ENCODE results near the gene CRB2.
"Not testable (repeated sequence)": the region's sequence is repeated elsewhere in the genome, so short reads cannot be mapped to it uniquely, and the experiment has no call there.

CRB2 gene

GRCh38 chr9:123389070-123389469, 33.1 kb downstream of the CRB2 start:
- H3K27me3 ChIP-seq (ENCODE audit: control insufficient read depth, insufficient read depth, low read length) = no peaks in the 10 kb centered on the region

DNA sequence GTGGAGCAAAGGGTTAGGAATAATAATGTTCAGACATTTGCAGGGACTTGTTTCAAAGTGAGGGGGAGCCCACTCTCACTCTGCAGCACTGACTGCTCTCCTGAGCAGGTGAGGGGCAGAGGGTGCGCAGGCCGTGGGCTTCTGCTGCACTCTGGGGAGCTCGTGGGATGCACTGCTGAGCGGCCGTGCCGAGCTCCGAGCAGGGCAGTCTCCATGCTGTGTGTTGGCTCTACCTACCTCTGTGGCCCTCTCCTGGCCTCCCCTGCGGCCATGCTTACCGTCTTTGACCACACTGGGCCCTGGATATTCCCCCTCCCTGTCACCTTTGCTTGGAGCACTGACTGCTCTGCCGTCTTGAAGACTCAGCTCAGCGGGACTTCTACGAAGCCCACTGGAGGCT, 33.7 kb downstream of the CRB2 start:
- Histone ChIP-seq H3K36me3 (ENCODE audit: control insufficient read depth, insufficient read depth, low read length) (no peaks in the 10 kb centered on the region), H3K4me3 (ENCODE audit: low read length) (no peak overlapping the region), H3K27me3 (ENCODE audit: control insufficient read depth, insufficient read depth, low read length) (no peaks in the 10 kb centered on the region), H3K9ac (ENCODE audit: low read length) (no peak overlapping the region), H3K27ac (ENCODE audit: low read depth, low read length) (no peak overlapping the region), H3K4me1 (ENCODE audit: control insufficient read depth, insufficient read depth, low read length) (no peaks in the 10 kb centered on the region)

More at GRCh38 chr9:123389070-123389469, 33.1 kb downstream of the CRB2 start:
- Histone ChIP-seq H3K9ac (ENCODE audit: low read length) (no peak overlapping the region), H3K27ac (ENCODE audit: low read depth, low read length) (no peak overlapping the region), H3K4me3 (ENCODE audit: low read length) (no peak overlapping the region), H3K36me3 (ENCODE audit: control insufficient read depth, insufficient read depth, low read length) (no peaks in the 10 kb centered on the region), H3K4me1 (ENCODE audit: control insufficient read depth, insufficient read depth, low read length) (no peaks in the 10 kb centered on the region)

DNA sequence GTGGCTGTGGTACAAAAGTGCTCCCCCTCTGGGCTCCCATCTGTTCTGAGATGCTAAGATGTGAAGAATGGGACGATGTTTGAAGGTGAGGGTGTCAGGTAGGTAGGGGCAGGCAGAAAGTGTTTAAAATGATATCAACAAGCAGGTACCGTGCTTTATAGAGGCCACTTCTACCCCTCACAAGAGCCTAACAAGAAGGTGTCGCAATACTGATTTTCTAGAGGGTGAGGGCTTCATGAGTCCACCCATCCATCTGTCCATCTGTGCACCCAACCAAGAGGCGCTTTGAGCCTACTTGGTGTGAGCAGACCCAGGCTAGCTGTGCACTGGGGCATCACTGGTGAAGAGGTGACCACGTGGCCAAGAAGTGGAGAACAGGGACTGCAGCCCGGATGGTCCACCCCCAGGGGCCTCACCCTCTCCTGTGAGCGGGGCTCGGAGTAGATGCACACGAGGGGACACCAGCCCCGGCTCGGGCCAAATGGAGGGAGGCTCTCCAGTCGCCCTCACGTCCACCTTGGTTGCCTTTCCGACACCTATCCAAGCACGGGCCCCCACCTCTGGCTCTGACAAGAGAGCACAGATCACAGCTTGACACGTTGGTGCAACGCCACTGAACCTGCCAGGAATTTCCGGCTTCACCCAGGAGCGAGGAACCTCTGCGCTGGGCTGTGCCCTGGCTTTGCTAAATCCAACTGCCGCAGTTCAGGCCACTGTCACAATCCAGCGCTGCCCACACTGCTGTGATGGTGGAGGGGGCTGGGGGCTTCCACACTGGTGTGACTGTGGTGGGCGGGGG, 34.5 kb downstream of the CRB2 start:
- Histone ChIP-seq H3K27ac (ENCODE audit: low read depth, low read length) (no peak overlapping the region), H3K9ac (ENCODE audit: low read length) (no peak overlapping the region), H3K27me3 (ENCODE audit: control insufficient read depth, insufficient read depth, low read length) (no peaks in the 10 kb centered on the region), H3K36me3 (ENCODE audit: control insufficient read depth, insufficient read depth, low read length) (no peaks in the 10 kb centered on the region), H3K4me1 (ENCODE audit: control insufficient read depth, insufficient read depth, low read length) (no peaks in the 10 kb centered on the region), H3K4me3 (ENCODE audit: low read length) (no peak overlapping the region)

DNA sequence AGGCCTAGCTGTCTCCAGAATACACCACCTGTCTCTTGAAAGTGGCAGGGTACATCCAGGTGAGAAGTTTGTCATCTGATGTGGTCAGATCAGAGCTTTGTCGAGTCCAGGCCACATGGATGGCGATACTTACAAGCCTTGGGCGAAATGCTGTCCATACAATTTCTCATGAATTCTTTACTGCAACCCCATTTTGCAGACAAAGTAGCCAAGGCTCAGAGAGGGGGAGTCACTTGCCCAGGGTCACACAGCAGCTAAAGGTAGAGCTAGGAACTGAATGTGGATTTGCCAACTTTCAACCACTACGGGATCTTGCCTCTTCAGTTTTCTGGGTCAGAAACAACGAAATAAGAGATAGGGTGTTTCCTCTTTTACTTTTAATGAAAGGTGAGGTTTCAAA, 35.2 kb downstream of the CRB2 start:
- Histone ChIP-seq H3K4me1 (ENCODE audit: control insufficient read depth, insufficient read depth, low read length) (no peaks in the 10 kb centered on the region), H3K36me3 (ENCODE audit: control insufficient read depth, insufficient read depth, low read length) (no peaks in the 10 kb centered on the region), H3K4me3 (ENCODE audit: low read length) (no peak overlapping the region), H3K27ac (ENCODE audit: low read depth, low read length) (no peak overlapping the region), H3K27me3 (ENCODE audit: control insufficient read depth, insufficient read depth, low read length) (no peaks in the 10 kb centered on the region), H3K9ac (ENCODE audit: low read length) (no peak overlapping the region)

GRCh38 chr9:123391946-123392345, 35.9 kb downstream of the CRB2 start:
- H3K4me3 ChIP-seq (ENCODE audit: low read length) = no peak overlapping the region
- no peaks in the 10 kb centered on the region for H3K27me3 ChIP-seq (ENCODE audit: control insufficient read depth, insufficient read depth, low read length)
- H3K9ac ChIP-seq (ENCODE audit: low read length) = no peak overlapping the region
- no peak overlapping the region for H3K27ac ChIP-seq (ENCODE audit: low read depth, low read length)
- H3K4me1 ChIP-seq (ENCODE audit: control insufficient read depth, insufficient read depth, low read length) = no peaks in the 10 kb centered on the region
- H3K36me3 ChIP-seq (ENCODE audit: control insufficient read depth, insufficient read depth, low read length) = no peaks in the 10 kb centered on the region

- Histone ChIP-seq H3K4me1 (ENCODE audit: control insufficient read depth, insufficient read depth, low read length) (no peaks in the 10 kb centered on the region), H3K36me3 (ENCODE audit: control insufficient read depth, insufficient read depth, low read length) (no peaks in the 10 kb centered on the region), H3K27ac (ENCODE audit: low read depth, low read length) (no peak overlapping the region), H3K4me3 (ENCODE audit: low read length) (no peak overlapping the region), H3K9ac (ENCODE audit: low read length) (no peak overlapping the region), H3K27me3 (ENCODE audit: control insufficient read depth, insufficient read depth, low read length) (no peaks in the 10 kb centered on the region)
Measured at GRCh38 chr9:123392802-123393201, 36.8 kb downstream of the CRB2 start.

DNA sequence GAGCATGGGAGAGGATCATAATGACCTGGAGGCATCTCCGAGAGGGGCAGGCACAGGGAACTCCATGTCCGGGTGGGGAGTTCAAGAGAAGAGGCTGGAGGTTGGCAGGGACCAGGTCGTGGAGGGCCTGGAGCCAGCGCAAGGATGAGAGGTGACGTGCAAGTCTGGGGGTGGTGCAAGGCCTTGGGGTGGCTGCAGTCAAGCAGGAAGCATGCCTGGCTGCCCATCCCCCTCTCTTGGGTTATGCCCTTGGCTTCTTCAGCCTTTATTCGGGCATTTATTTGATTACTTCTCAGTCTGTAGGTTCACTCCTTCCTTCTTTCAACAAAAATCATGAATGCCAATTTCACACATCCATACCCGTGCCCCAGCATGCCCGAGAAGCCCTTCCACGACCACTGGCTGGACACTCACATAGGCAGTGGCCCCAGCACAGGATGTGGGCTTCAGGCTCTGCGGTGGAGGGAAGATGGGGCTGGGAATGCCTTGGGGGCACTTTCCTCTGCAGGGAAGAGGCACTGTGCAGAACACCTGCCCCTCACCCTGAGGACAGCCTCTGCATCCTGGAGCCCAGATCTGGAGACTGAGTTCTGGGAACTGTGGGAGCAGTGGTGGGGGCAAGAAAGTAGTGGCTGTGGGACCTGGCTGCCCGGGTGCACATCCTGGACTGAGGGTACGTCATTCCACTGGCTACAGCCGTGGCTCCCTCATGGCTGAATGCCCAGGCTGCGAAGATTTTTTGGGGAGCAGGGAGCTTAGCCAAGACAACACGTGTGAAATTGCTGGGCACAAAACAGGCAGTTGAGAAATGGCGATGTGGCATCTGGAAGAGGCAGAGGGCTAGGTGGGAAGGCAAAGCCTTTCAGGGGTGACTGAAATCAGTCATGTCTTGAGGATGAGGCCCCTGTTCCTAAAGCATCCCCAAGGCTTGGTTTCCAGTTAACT, 38.6 kb downstream of the CRB2 start:
- H3K4me3 ChIP-seq (ENCODE audit: low read length) = no peak overlapping the region
- H3K9ac ChIP-seq (ENCODE audit: low read length) = no peak overlapping the region
- no peaks in the 10 kb centered on the region for H3K36me3 ChIP-seq (ENCODE audit: control insufficient read depth, insufficient read depth, low read length)
- H3K27me3 ChIP-seq (ENCODE audit: control insufficient read depth, insufficient read depth, low read length) = no peaks in the 10 kb centered on the region
- H3K4me1 ChIP-seq (ENCODE audit: control insufficient read depth, insufficient read depth, low read length) = no peaks in the 10 kb centered on the region
- H3K27ac ChIP-seq (ENCODE audit: low read depth, low read length) = no peak overlapping the region

GRCh38 chr9:123395276-123395688, 39.3 kb downstream of the CRB2 start:
- Histone ChIP-seq H3K27me3 (ENCODE audit: control insufficient read depth, insufficient read depth, low read length) (no peaks in the 10 kb centered on the region), H3K9ac (ENCODE audit: low read length) (no peak overlapping the region), H3K4me3 (ENCODE audit: low read length) (no peak overlapping the region), H3K27ac (ENCODE audit: low read depth, low read length) (no peak overlapping the region), H3K4me1 (ENCODE audit: control insufficient read depth, insufficient read depth, low read length) (no peaks in the 10 kb centered on the region), H3K36me3 (ENCODE audit: control insufficient read depth, insufficient read depth, low read length) (no peaks in the 10 kb centered on the region)

GRCh38 chr9:123395689-123396511, 39.9 kb downstream of the CRB2 start:
- no peaks in the 10 kb centered on the region for H3K36me3 ChIP-seq (ENCODE audit: control insufficient read depth, insufficient read depth, low read length)
- H3K27ac ChIP-seq (ENCODE audit: low read depth, low read length) = no peak overlapping the region
- H3K4me3 ChIP-seq (ENCODE audit: low read length) = no peak overlapping the region
- no peaks in the 10 kb centered on the region for H3K4me1 ChIP-seq (ENCODE audit: control insufficient read depth, insufficient read depth, low read length)
- no peaks in the 10 kb centered on the region for H3K27me3 ChIP-seq (ENCODE audit: control insufficient read depth, insufficient read depth, low read length)
- no peak overlapping the region for H3K9ac ChIP-seq (ENCODE audit: low read length)

DNA sequence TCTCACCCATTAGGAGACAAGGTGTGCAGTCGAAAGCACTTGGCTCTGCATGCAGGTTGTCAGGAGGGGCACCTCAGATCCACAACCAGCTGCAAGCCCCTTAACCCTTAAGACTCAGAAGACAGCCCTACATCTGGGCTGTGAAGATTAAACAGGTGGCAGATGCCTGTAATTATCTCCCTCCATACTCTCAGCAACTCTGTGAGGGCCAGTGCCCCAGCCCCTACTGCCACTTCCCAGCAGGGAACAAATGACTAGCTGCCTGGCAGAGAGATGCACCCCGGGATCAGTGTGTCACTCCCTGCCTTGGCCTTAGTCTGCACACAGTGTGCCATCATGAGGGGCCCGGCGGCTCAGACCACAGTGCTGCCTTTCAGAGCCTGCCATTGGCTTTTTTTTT, 42.0 kb downstream of the CRB2 start:
- no peak overlapping the region for H3K9ac ChIP-seq (ENCODE audit: low read length)
- no peaks in the 10 kb centered on the region for H3K36me3 ChIP-seq (ENCODE audit: control insufficient read depth, insufficient read depth, low read length)
- H3K4me1 ChIP-seq (ENCODE audit: control insufficient read depth, insufficient read depth, low read length) = no peaks in the 10 kb centered on the region
- no peak overlapping the region for H3K4me3 ChIP-seq (ENCODE audit: low read length)
- no peak overlapping the region for H3K27ac ChIP-seq (ENCODE audit: low read depth, low read length)
- H3K27me3 ChIP-seq (ENCODE audit: control insufficient read depth, insufficient read depth, low read length) = no peaks in the 10 kb centered on the region

GRCh38 chr9:123398938-123399337, 42.9 kb downstream of the CRB2 start:
- not testable (repeated sequence) for H3K4me3 ChIP-seq (ENCODE audit: low read length); H3K9ac ChIP-seq (ENCODE audit: low read length); H3K36me3 ChIP-seq (ENCODE audit: control insufficient read depth, insufficient read depth, low read length); H3K27ac ChIP-seq (ENCODE audit: low read depth, low read length); H3K4me1 ChIP-seq (ENCODE audit: control insufficient read depth, insufficient read depth, low read length); H3K27me3 ChIP-seq (ENCODE audit: control insufficient read depth, insufficient read depth, low read length)

DNA sequence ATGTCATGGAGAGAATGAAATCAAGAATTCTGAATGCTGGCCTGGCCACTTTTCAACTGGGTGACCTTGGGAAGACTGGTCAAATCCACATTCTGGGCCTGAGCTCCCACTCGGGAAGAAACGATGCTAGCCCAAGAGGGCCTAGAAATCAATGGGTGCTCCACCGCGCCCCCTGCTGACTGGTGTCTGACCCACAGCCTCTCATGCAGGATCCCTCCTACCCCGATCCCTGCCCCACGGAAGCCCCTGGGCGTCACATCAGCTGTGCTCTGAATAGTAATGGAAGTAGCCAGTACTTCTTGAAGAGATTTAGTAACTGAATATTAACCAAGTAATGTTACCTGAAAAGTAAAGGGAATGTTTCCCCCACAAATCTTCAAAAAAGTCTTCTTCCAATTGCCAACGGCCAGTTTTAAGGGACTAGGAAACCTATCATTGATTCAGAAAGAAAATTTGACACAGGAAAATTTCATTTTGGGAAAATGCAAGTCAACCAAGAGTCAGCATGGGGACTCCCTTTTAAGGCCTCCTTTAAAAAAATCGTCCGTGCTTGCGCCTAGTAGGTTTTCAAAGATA, 43.9 kb downstream of the CRB2 start:
- H3K4me3 ChIP-seq (ENCODE audit: low read length) = no peak overlapping the region
- no peak overlapping the region for H3K27ac ChIP-seq (ENCODE audit: low read depth, low read length)
- no peaks in the 10 kb centered on the region for H3K27me3 ChIP-seq (ENCODE audit: control insufficient read depth, insufficient read depth, low read length)
- no peaks in the 10 kb centered on the region for H3K4me1 ChIP-seq (ENCODE audit: control insufficient read depth, insufficient read depth, low read length)
- H3K36me3 ChIP-seq (ENCODE audit: control insufficient read depth, insufficient read depth, low read length) = peaks cover 3% of the 10 kb centered on the region
- no peak overlapping the region for H3K9ac ChIP-seq (ENCODE audit: low read length)

All from rectal smooth muscle tissue (tissue), 1 donor.